ENCODE results near the gene NRIP3.

DNA sequence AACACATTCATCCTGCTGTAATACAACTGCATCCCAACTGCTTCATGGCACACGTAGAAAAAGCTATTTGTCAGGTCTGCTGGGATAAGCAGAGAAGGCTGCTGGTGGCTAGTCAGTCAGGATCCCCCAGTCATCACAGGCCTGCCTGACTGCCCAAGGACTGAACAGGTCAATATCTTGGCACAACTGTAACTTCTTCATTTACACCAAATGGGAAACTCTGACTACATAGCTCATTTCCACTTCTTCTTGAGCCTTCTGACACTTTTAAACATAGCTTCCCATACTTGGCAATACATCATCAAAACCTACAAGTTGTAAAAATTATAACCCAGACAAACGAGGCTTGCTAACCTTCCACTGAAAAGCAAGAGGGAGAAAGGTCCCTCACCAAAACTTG is 42.4 kb downstream of the NRIP3 start:
- no peak for TF ChIP-seq CTCF (IDR thresholded peaks at IDR 0.05; ENCODE audit: borderline replicate concordance, extremely low read depth, low read length, poor library complexity, severe bottlenecking)
- no peak for TF ChIP-seq EZH2 (IDR thresholded peaks at IDR 0.05; ENCODE audit: borderline replicate concordance, low read depth, low read length, severe bottlenecking)
